ENCODE data around the gene PRR9. TPM values are rescaled to one million over a fixed set of nuclear protein-coding genes. Genes with fewer than 3 reads are reported as not detected.

PRR9 gene
- total RNA-seq, 4 donors from 2014 or later, result not detected

- Histone ChIP-seq H3K4me1 (no peaks in the 10 kb centered on the region), H3K27ac (no peak overlapping the region), H3K36me3 (no peaks in the 10 kb centered on the region), H3K9me3 (no peaks in the 10 kb centered on the region), H3K4me3 (replicated peaks in 1 of 3) (no peak overlapping the region), H3K27me3 (no peaks in the 10 kb centered on the region)
- TF ChIP-seq CTCF (IDR thresholded peaks at IDR 0.05) (no peak), POLR2A (IDR thresholded peaks at IDR 0.05) (no peak)
- DNase-seq, result no peak
- intact Hi-C loops (cut with DNase I), result no loop called here
- 72 to 83% methylated on average over 1 of the region's 1 CpG for WGBS, 2 donors
Observed at GRCh38 chr1:153233448-153233847, 16.1 kb downstream of the PRR9 start.

GRCh38 chr1:153238527-153238926, 21.1 kb downstream of the PRR9 start:
- Histone ChIP-seq H3K4me3 (replicated peaks in 1 of 3) (no peak overlapping the region), H3K9me3 (no peaks in the 10 kb centered on the region), H3K27ac (no peak overlapping the region), H3K27me3 (no peaks in the 10 kb centered on the region), H3K36me3 (no peaks in the 10 kb centered on the region), H3K4me1 (no peaks in the 10 kb centered on the region)
- DNase-seq, result no peak
- TF ChIP-seq CTCF (IDR thresholded peaks at IDR 0.05), result no peak
- TF ChIP-seq POLR2A (IDR thresholded peaks at IDR 0.05), result no peak
- intact Hi-C loops (cut with DNase I), result no loop called here
- WGBS, 2 donors, result 36 to 56% methylated on average over 2 of the region's 2 CpGs

- Histone ChIP-seq H3K9me3 (no peaks in the 10 kb centered on the region), H3K4me1 (no peaks in the 10 kb centered on the region), H3K27ac (no peak overlapping the region), H3K36me3 (no peaks in the 10 kb centered on the region), H3K4me3 (replicated peaks in 1 of 3) (no peak overlapping the region), H3K27me3 (no peaks in the 10 kb centered on the region)
- WGBS, 2 donors, result 77 to 91% methylated on average over 1 of the region's 1 CpG
- no peak for TF ChIP-seq POLR2A (IDR thresholded peaks at IDR 0.05)
- TF ChIP-seq CTCF (IDR thresholded peaks at IDR 0.05), result no peak
- intact Hi-C loops (cut with DNase I), result no loop called here
- no peak for DNase-seq
Observed at GRCh38 chr1:153242160-153242559, 24.8 kb downstream of the PRR9 start.

GRCh38 chr1:153245466-153245865, 28.1 kb downstream of the PRR9 start:
- Histone ChIP-seq H3K36me3 (no peaks in the 10 kb centered on the region), H3K27ac (no peak overlapping the region), H3K9me3 (no peaks in the 10 kb centered on the region), H3K4me3 (replicated peaks in 1 of 3) (no peak overlapping the region), H3K4me1 (no peaks in the 10 kb centered on the region), H3K27me3 (no peaks in the 10 kb centered on the region)
- intact Hi-C loops (cut with DNase I), result no loop called here
- TF ChIP-seq POLR2A (IDR thresholded peaks at IDR 0.05) (no peak), CTCF (IDR thresholded peaks at IDR 0.05) (no peak)
- 79 to 84% methylated on average over 4 of the region's 4 CpGs for WGBS, 2 donors
- no peak for DNase-seq

- no peaks in the 10 kb centered on the region for H3K4me1 ChIP-seq
- H3K36me3 ChIP-seq, result no peaks in the 10 kb centered on the region
- no peaks in the 10 kb centered on the region for H3K27me3 ChIP-seq
- H3K4me3 ChIP-seq (replicated peaks in 1 of 3), result no peak overlapping the region
- no peak overlapping the region for H3K27ac ChIP-seq
- 92 to 100% methylated on average over 1 of the region's 1 CpG for WGBS, 2 donors
- TF ChIP-seq CTCF (IDR thresholded peaks at IDR 0.05) (no peak), POLR2A (IDR thresholded peaks at IDR 0.05) (no peak)
- no peaks in the 10 kb centered on the region for H3K9me3 ChIP-seq
- intact Hi-C loops (cut with DNase I), result no loop called here
- DNase-seq, result no peak
Observed at GRCh38 chr1:153246018-153246417, 28.6 kb downstream of the PRR9 start.
